HG02623 (cell line): ENCODE measurements around the gene KIRREL2.
"Not testable (repeated sequence)": the region's sequence is repeated elsewhere in the genome, so short reads cannot be mapped to it uniquely, and the experiment has no call there.

ENCODE experiments used
- ATAC-seq: cut with Tn5 transposase; IDR thresholded peaks from one replicate; pipeline ENCODE4 v1.9.1; 2021; ENCODE audit warnings: moderate library complexity; ENCODE audit not compliant: unreplicated experiment

Gene KIRREL2

DNA sequence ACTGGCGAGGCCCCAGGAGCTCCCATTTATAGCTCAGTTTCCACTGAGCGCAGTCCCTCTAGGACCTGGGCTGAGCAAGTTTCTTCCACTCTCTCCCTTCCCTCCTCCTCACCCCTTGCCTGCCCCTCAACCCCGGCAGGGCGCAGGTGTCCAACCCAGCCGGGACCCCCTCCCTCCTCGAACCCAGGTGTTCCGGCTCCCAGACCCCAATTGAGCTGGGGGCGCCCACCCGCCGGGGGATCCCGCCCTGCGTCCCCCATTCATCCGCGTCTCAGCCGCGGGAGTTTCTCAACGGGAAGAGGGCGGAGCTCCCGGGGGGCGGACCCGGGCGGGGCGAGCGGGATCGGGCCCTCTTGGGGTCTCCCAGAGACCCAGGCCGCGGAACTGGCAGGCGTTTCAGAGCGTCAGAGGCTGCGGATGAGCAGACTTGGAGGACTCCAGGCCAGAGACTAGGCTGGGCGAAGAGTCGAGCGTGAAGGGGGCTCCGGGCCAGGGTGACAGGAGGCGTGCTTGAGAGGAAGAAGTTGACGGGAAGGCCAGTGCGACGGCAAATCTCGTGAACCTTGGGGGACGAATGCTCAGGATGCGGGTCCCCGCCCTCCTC, at the start of gene KIRREL2:
KIRREL2 (plus strand) TSS at position 366 of the 604 bp plus-strand sequence; CDS start at position 575, 209 bp downstream.
- no peak for ATAC-seq

- no peak for ATAC-seq
Measured at GRCh38 chr19:35807633-35808032, 49.1 kb upstream of the KIRREL2 start.

DNA sequence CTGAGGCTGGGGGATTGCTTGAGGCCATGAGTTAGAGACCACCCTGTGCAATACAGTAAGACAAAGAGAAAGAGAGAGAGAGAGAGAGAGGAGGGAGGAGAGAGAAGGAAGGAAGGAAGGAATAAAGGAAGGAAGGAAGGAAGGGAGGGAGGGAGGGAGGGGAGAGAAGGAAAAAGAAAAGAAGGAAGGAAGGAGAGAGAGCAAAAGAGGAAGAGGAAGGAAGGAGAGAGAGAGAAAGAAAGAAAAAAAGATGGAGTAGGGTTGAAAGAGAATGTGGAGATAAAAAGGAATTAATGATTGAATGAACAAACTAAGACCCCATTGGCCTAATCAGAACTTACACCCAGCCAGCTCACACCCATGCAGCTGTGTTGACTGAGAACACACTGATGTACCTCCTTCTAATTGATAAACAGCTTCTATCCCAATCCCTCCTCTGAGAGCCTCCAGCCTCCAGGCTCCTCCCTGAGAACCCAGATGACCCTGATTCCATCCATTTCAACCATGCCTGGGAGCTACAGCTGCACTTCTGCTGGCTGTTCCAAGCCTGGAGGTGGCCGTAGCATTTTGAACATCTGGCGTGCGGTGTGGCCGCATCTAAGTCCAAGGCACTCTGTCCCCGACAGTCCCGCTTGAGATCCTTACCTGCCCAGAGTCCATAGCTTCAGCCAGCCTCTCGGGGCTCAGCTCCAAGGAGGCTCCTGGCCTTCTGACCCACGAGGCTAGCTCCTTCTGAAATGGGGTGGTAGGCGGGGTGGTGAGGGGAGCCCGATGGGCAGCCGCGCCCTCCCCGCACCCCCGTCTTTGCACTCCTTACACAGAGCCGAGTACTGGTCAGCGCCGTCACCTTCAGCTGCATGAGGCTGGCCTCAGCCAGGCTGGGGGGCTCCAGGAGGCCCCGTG, 45.1 kb upstream of the KIRREL2 start:
- ATAC-seq: no peak

DNA sequence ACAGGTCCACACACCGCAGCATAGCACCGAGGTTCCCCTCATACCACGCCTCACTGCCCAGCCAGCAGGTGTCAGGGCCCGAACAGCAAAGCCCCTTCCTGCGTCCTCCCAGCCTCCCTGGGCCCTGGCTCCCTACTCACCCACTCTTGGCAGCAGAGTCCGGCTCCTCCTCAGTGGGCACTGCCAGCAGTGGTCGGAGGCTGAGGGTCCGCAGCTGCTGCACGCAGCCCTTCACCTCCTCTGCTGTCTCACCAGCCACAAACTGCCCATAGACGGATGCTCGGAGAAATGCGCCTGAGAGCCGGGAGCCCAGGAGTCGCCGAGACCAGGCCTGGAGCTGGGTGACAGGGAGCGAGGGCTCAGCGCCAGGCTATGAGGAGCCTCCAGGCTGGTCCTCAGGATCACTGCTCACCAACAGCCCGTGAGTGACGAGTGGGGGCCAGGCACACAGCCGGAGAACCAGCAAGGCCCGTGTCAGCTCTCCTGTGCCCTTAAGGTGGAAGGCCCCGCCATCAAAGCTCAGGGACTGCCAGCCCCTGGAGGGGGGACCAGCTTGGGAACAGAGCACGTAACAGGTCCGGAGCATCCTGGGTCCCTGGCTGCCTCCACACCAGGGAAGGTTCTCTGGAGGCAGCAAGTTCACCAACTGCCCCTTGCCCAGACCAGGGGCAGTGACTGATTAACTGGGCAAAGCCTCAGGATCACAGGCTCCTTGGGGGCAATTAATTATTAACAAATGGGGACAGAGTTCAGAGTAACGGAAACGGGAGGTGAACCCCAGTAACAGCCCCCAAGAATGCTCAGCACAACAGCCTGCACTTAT, 44.3 kb upstream of the KIRREL2 start, which contains the start of gene PRODH2:
PRODH2 (minus strand) TSS at position 626 of the 823 bp plus-strand sequence; CDS start at position 586, 40 bp downstream.
- no peak for ATAC-seq

DNA sequence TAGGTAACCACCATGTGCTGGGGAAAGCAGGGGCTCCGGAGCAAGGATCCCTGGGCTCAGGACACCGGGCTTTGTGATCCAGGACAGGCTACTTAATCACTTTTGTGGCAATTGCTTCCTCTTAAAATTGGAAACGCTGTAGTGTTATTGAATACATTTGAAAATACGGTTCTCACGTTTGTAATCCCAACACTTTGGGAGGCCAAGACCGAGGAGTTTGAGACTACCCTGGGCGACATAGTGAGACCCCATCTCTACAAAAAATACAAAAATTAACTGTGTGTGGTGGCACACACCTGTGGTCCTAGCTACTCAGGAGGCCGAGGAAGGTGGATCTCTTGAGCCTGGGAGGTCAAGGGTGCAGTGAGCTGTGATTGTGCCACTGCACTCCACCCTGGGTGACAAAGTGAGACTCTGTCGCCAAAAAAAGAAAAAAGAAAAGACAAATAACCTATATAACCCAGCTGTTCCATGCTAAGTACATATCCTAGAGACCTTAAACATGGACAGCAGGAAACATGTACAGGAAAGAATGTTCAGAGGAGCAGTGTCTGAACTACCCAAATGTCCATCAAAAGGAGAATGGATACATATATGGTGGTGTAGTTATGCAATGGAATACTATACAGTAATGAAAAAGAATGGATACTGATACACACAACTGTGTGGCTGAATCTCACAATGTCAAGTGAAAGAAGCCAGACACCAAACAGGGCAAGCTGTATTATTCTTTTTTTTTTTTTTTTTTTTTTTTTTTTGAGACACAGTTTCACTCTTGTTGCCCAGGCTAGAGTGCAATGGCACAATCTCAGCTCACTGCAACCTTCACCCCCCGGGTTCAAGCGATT, 43.4 kb upstream of the KIRREL2 start:
- no peak for ATAC-seq

DNA sequence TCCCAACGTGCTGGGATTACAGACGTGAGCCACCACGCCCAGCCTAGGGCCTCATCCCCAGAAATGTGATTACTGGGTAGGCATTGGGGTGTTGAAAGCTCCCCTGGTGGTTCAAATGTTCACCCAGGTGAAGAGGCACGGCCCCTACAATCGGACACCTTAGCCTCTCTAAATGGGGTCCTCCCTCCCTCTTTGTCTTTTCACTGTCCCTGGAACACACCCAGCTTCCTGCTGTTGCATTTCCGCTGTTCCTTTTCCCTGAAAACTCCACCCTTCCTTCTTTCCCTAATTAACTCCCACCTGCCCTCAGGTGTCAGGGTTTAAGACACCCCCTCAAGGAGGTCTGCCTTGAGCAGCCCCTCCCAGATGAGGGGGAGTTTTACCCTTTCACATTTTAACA, 40.4 kb upstream of the KIRREL2 start:
- ATAC-seq: no peak

DNA sequence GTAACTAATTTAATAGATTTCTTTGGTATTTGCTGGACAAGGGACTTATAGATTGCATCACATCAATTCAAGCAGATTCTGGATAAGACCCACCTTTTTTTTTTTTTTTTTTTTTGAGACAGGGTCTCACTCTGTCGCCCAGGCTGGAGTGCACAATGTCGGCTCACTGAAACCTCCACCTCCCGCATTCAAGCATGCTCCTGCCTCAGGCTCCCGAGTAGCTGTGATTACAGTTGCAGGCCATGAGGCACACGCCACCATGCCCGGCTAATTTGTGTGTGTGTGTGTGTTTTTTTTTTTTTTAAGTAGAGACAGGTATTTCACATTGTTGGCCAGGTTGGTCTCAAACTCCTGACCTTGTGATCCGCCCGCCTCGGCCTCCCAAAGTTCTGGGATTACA, 39.9 kb upstream of the KIRREL2 start:
- ATAC-seq: no peak

- ATAC-seq: no peak
Measured at GRCh38 chr19:35818445-35818844, 38.3 kb upstream of the KIRREL2 start.

DNA sequence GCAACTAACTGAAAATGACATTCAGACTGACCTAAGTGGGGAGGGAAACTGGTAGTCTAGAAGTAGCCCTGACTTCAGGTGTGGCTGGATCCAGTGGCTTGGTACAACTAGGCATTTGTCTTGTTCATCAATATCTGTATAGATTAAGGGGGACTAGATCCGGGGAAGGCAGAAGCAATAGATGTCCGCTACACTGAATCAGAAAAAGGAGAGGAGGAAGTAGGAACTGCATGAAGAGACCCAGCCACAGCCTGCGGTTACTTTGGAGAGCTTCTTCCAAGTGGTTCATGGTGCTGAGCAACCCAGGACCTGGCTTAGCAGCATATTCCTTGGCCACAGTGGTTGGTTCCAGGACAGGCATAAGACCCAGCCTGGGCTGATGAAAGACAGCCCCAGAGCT, 34.1 kb upstream of the KIRREL2 start:
- ATAC-seq: no peak

DNA sequence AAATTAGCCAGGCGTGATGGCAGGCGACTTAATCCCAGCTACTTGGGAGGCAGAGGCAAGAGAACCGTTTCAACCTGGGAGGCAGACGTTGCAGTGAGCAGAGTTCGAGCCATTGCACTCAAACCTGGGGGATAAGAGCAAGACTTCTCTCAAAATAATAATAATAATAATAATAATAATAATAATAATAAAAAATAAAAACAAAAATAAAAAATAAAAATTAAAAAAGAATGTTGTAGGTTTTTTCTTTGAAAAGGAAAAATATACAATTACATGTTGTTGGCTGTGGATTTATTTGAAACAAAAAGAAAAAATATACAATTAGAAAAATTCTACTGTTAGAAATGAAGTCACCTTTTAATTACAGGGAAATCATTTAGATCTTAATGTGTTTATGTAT, 32.6 kb upstream of the KIRREL2 start:
- ATAC-seq: no peak

GRCh38 chr19:35828692-35829301, 27.9 kb upstream of the KIRREL2 start:
- no peak for ATAC-seq

DNA sequence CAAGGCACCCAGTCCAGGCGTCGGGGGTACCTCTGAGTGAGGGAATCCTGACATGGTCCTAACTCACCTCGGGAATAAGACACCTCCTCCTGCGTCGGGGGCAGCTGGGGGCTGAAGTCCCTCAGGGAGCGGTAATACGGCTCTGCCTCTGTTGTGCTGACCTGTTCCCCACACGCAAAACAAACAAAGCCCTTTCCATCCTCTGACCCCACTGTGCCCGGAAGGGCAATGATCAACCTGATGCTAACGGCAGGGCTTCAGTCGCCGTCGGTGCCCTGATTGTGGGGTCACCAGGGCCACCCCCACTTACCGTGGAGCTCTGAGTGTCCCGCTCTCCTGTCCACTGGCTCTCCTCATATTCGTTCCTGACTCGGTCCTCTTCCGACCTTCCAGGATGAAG, 25.7 kb upstream of the KIRREL2 start:
- ATAC-seq: no peak

- ATAC-seq: no peak
Measured at GRCh38 chr19:35832054-35832453, 24.7 kb upstream of the KIRREL2 start.

DNA sequence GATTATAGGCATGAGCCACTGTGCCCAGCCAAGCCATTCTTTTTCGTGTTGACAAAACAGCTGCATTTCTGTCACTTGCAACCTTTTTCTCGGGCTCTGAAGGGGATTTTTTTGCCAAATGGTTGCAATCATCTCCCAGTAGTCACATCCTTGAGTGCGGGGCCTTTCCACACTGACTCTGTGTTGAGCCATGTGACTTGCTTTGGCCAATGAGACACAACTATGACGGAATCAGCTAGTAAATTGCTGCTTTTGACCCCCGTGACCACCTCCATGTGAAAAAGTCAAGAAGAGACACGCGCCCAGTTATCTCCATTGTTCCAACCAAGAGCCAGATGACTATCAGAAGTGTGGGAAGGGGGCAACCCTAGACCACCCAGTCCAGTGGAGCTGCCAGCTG, 22.7 kb upstream of the KIRREL2 start:
- no peak for ATAC-seq

- not testable (repeated sequence) for ATAC-seq
Measured at GRCh38 chr19:35836096-35836495, 20.6 kb upstream of the KIRREL2 start.

DNA sequence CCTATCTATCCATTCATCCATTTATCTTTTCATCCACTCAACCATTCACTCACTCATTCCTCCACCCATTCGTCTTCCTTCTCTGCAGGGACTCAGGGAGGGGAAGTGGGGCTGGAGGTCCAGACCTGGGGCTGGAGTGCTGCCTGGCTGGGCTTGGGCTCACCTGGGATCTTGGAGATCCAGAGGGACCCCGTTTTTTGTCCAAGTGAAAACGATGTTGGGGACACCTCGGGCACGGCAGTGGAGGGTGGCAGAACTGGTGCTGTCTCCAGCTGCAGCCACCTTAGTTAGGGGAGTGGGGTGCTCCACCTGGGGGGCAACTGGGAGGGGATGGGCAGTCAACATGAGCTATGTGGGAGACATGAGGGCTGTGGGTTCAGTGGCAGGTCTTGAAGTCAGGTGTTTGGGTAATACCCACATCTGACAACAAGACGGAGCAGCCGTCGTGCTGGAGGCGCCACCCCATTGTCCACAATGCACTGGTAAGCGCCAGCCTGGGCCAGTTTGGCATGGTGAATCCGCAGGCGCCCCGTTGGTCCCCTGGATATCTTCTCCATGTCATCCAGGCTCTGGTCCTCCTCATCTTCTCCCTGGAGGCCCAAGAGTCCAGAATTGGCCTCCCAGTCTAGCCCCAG, 14.6 kb upstream of the KIRREL2 start:
- ATAC-seq: no peak

- no peak for ATAC-seq
Measured at GRCh38 chr19:35842666-35843272, 13.9 kb upstream of the KIRREL2 start.

DNA sequence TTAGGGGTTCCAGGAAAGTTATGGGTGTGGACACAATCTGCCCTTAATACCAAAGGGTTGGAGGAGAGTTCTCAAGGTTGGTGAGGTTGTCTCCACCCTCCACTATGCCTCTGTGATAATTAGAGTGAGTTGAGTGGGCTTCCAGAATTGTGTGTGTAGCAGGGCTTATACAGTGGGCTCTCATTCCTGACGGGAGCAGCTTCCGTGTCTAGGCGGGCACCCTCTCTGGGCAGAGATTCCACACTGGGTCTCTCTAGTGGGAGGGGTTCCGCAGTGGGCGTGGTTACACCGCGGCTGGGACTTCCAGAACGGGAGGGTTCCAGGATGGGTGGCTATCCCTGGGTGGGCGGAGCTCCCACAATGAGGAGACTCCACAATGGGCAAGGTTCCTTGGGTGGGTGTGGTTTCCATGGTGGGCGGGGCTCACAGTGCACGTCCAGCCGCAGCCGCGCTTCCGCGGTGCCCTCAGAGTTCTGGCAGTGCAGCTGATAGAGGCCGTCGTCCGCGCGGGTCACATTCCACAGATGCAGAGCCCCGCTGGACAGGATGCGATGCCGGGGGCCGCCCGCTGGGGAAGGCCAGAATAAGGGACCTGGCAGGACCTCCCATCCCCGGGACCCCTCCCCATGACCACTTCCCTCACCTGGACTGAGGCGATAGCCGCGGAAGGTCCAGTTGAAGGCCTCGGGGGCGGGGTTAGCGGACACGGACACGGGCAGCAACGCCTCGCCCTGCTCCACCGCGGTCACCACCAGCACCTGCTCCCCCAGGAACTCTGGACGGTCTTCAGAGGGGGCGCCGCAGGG, 12.8 kb upstream of the KIRREL2 start:
- no peak for ATAC-seq
